Measurements from ENCODE around the gene GABRG3. TPM values are rescaled to one million over a fixed set of nuclear protein-coding genes. Genes with fewer than 3 reads are reported as not detected.

Gene GABRG3
- polyA plus RNA-seq, 1 experiment, result not detected

- Histone ChIP-seq H3K4me3 (ENCODE audit: low read depth, low read length) (no peak overlapping the region), H3K36me3 (ENCODE audit: control insufficient read depth, insufficient read depth, low read length) (no peaks in the 10 kb centered on the region), H3K27me3 (ENCODE audit: control insufficient read depth, insufficient read depth, low read length) (no peaks in the 10 kb centered on the region)
- ChIA-PET POLR2A (no interaction called here), CTCF (no interaction called here)
- no peak for DNase-seq (ENCODE audit: low read depth)
- no peak for TF ChIP-seq CTCF (IDR thresholded peaks at IDR 0.05; ENCODE audit: insufficient read depth, low read depth, low read length)
Observed at GRCh38 chr15:26941489-26941888, 29.5 kb upstream of the GABRG3 start.

GRCh38 chr15:26943866-26944265, 27.1 kb upstream of the GABRG3 start:
- Histone ChIP-seq H3K27me3 (ENCODE audit: control insufficient read depth, insufficient read depth, low read length) (no peaks in the 10 kb centered on the region), H3K36me3 (ENCODE audit: control insufficient read depth, insufficient read depth, low read length) (no peaks in the 10 kb centered on the region), H3K4me3 (ENCODE audit: low read depth, low read length) (no peak overlapping the region)
- no peak for TF ChIP-seq CTCF (IDR thresholded peaks at IDR 0.05; ENCODE audit: insufficient read depth, low read depth, low read length)
- CTCF ChIA-PET, result no interaction called here
- POLR2A ChIA-PET, result no interaction called here
- no peak for DNase-seq (ENCODE audit: low read depth)

- ChIA-PET POLR2A (no interaction called here), CTCF (no interaction called here)
- H3K27me3 ChIP-seq (ENCODE audit: control insufficient read depth, insufficient read depth, low read length), result no peaks in the 10 kb centered on the region
- TF ChIP-seq CTCF (IDR thresholded peaks at IDR 0.05; ENCODE audit: insufficient read depth, low read depth, low read length), result no peak
- H3K36me3 ChIP-seq (ENCODE audit: control insufficient read depth, insufficient read depth, low read length), result no peaks in the 10 kb centered on the region
- no peak for DNase-seq (ENCODE audit: low read depth)
- H3K4me3 ChIP-seq (ENCODE audit: low read depth, low read length), result no peak overlapping the region
Observed at GRCh38 chr15:26945046-26945445, 25.9 kb upstream of the GABRG3 start.

- CTCF ChIA-PET, result no interaction called here
- Histone ChIP-seq H3K36me3 (ENCODE audit: control insufficient read depth, insufficient read depth, low read length) (no peaks in the 10 kb centered on the region), H3K27me3 (ENCODE audit: control insufficient read depth, insufficient read depth, low read length) (no peaks in the 10 kb centered on the region), H3K4me3 (ENCODE audit: low read depth, low read length) (no peak overlapping the region)
- no peak for TF ChIP-seq CTCF (IDR thresholded peaks at IDR 0.05; ENCODE audit: insufficient read depth, low read depth, low read length)
- POLR2A ChIA-PET, result no interaction called here
- DNase-seq (ENCODE audit: low read depth), result no peak
Observed at GRCh38 chr15:26950001-26950400, 21.0 kb upstream of the GABRG3 start.

- H3K27me3 ChIP-seq (ENCODE audit: control insufficient read depth, insufficient read depth, low read length), result no peaks in the 10 kb centered on the region
- CTCF ChIA-PET, result no interaction called here
- POLR2A ChIA-PET, result no interaction called here
- no peak overlapping the region for H3K4me3 ChIP-seq (ENCODE audit: low read depth, low read length)
- no peaks in the 10 kb centered on the region for H3K36me3 ChIP-seq (ENCODE audit: control insufficient read depth, insufficient read depth, low read length)
- TF ChIP-seq CTCF (IDR thresholded peaks at IDR 0.05; ENCODE audit: insufficient read depth, low read depth, low read length), result no peak
- no peak for DNase-seq (ENCODE audit: low read depth)
Observed at GRCh38 chr15:26954403-26954802, 16.6 kb upstream of the GABRG3 start.

Data from BJ (cell line).